ENCODE data around the gene ARID1B.

GRCh38 chr6:157076451-157076822 is 299.3 kb downstream of the ARID1B start:
- TF ChIP-seq CTCF (conservative IDR thresholded peaks at IDR 0.05; ENCODE audit: low read depth, low read length) (no peak), MXI1 (IDR thresholded peaks at IDR 0.05; ENCODE audit: borderline replicate concordance, low read depth, low read length) (no peak), USF2 (IDR thresholded peaks at IDR 0.05; ENCODE audit: low read depth, low read length) (no peak), POLR2A (IDR thresholded peaks at IDR 0.05; ENCODE audit: low read depth, low read length) (no peak), ELK1 (IDR thresholded peaks at IDR 0.05; ENCODE audit: borderline replicate concordance, low read depth, low read length) (no peak), SMC3 (IDR thresholded peaks at IDR 0.05; ENCODE audit: low read depth, low read length) (no peak), RAD21 (IDR thresholded peaks at IDR 0.05; ENCODE audit: low read length) (no peak), MAZ (IDR thresholded peaks at IDR 0.05; ENCODE audit: borderline replicate concordance, low read depth, low read length) (no peak), BHLHE40 (IDR thresholded peaks at IDR 0.05; ENCODE audit: low read depth, low read length) (no peak), RFX5 (IDR thresholded peaks at IDR 0.05; ENCODE audit: low read depth, low read length) (no peak), CHD1 (IDR thresholded peaks at IDR 0.05; ENCODE audit: low read depth, low read length) (no peak), CEBPB (IDR thresholded peaks at IDR 0.05; ENCODE audit: low read depth, low read length) (no peak), MAFK (IDR thresholded peaks at IDR 0.05; ENCODE audit: low read depth, low read length) (no peak), FOS (IDR thresholded peaks at IDR 0.05; ENCODE audit: low read depth, low read length) (no peak)

Data from IMR-90 (cell line).